Glomerular endothelial cell (primary cell): Measurements from ENCODE around the gene SPACA7. TPM values are rescaled to one million over a fixed set of nuclear protein-coding genes. Genes with fewer than 3 reads are reported as not detected.
"Not testable (repeated sequence)": the region's sequence is repeated elsewhere in the genome, so short reads cannot be mapped to it uniquely, and the experiment has no call there.

Experiments used
- DNase-seq: peaks from one replicate; pipeline ENCODE4 v3.0.0-alpha.2; 2011; ENCODE audit warnings: low read depth, low spot score; ENCODE audit errors: extremely low read depth
- total RNA-seq: library from RNA; depleted of rRNA; stranded (reverse); fragments of >200 nt; gene quantifications from 2 replicates; pipeline ENCODE4 v1.2.3, GENCODE V29; 2015

SPACA7 gene
- total RNA-seq, 1 donor from 2014 or later, result not detected

- DNase-seq, result no peak
Measured at GRCh38 chr13:112349681-112350080, 26.5 kb upstream of the SPACA7 start.

GRCh38 chr13:112350300-112350699 lies 25.9 kb upstream of the SPACA7 start:
- DNase-seq, result no peak

GRCh38 chr13:112351825-112352224 lies 24.3 kb upstream of the SPACA7 start:
- DNase-seq, result no peak

- DNase-seq, result no peak
Measured at GRCh38 chr13:112353856-112354255, 22.3 kb upstream of the SPACA7 start.

- DNase-seq, result no peak
Measured at GRCh38 chr13:112354330-112355273, 21.6 kb upstream of the SPACA7 start.

- DNase-seq, result no peak
Measured at GRCh38 chr13:112355274-112355838, 20.8 kb upstream of the SPACA7 start.

- DNase-seq, result no peak
Measured at GRCh38 chr13:112356190-112356589, 20.0 kb upstream of the SPACA7 start.

GRCh38 chr13:112358156-112358555 lies 18.0 kb upstream of the SPACA7 start:
- no peak for DNase-seq

- no peak for DNase-seq
Measured at GRCh38 chr13:112362021-112362420, 14.1 kb upstream of the SPACA7 start.

GRCh38 chr13:112363867-112364528 lies 12.2 kb upstream of the SPACA7 start:
- DNase-seq, result no peak

- no peak for DNase-seq
Measured at GRCh38 chr13:112366907-112367646, 9.1 kb upstream of the SPACA7 start.

- no peak for DNase-seq
Measured at GRCh38 chr13:112368883-112369282, 7.3 kb upstream of the SPACA7 start.

GRCh38 chr13:112370311-112370710 lies 5.8 kb upstream of the SPACA7 start:
- DNase-seq, result no peak

GRCh38 chr13:112374271-112374670 lies 1.9 kb upstream of the SPACA7 start:
- DNase-seq, result no peak

GRCh38 chr13:112391746-112392145 lies 15.6 kb downstream of the SPACA7 start:
- DNase-seq, result no peak

GRCh38 chr13:112392719-112393118 lies 16.6 kb downstream of the SPACA7 start:
- DNase-seq, result no peak

- not testable (repeated sequence) for DNase-seq
Measured at GRCh38 chr13:112395022-112395421, 18.9 kb downstream of the SPACA7 start.

GRCh38 chr13:112395941-112396340 lies 19.8 kb downstream of the SPACA7 start:
- not testable (repeated sequence) for DNase-seq

- DNase-seq, result no peak
Measured at GRCh38 chr13:112397108-112397507, 21.0 kb downstream of the SPACA7 start.

GRCh38 chr13:112398347-112398746 lies 22.2 kb downstream of the SPACA7 start:
- DNase-seq, result not testable (repeated sequence)

- DNase-seq, result not testable (repeated sequence)
Measured at GRCh38 chr13:112409828-112410227, 33.7 kb downstream of the SPACA7 start.
